ENCODE results near the gene LRIG1. TPM values are rescaled to one million over a fixed set of nuclear protein-coding genes. Genes with fewer than 3 reads are reported as not detected.

Gene LRIG1
- total and polyA plus RNA-seq, 2 of the 8 experiments (the other 6 are each of a cell fraction or from before 2014, with no cell fraction given), result 78.1 to 88.7 TPM

GRCh38 chr3:66500576-66501482 lies at the start of gene LRIG1 (continued):
- no peak for TF ChIP-seq HDAC6 (IDR thresholded peaks at IDR 0.05; ENCODE audit: low read depth, low read length)
- TF ChIP-seq POLR2AphosphoS5 (IDR thresholded peaks at IDR 0.05; ENCODE audit: low read depth, low read length), result peak; percentile 54; the same call in 1 of the 2 replicates
- TF ChIP-seq SIRT6 (IDR thresholded peaks at IDR 0.05; ENCODE audit: low read length), result no peak
- no peak for TF ChIP-seq CHD1 (IDR thresholded peaks at IDR 0.05; ENCODE audit: low read depth, low read length)
- TF ChIP-seq KDM5A (IDR thresholded peaks at IDR 0.05; ENCODE audit: low read length), result no peak
- no peak for TF ChIP-seq RXRA (IDR thresholded peaks at IDR 0.05; ENCODE audit: insufficient read depth, low read depth, low read length)
- peak; percentile 61; the same call in 1 of the 2 replicates for TF ChIP-seq TBP (IDR thresholded peaks at IDR 0.05; ENCODE audit: low read depth, low read length)
- no peak for TF ChIP-seq CTBP2 (IDR thresholded peaks at IDR 0.05; ENCODE audit: borderline replicate concordance, insufficient read depth, insufficient read length, low read length)
- TF ChIP-seq TAF7 (optimal IDR thresholded peaks at IDR 0.05; ENCODE audit: borderline replicate concordance, low read depth, low read length), result peak; percentile 88
- no peak for TF ChIP-seq SUZ12 (IDR thresholded peaks at IDR 0.05; ENCODE audit: low read length)
- no peak for TF ChIP-seq BCL11A (IDR thresholded peaks at IDR 0.05; ENCODE audit: low read depth in 2 of 2, low read length in 2 of 2)
- TF ChIP-seq TAF1 (IDR thresholded peaks at IDR 0.05; ENCODE audit: low read depth, low read length), result peak; percentile 81
- TF ChIP-seq SRF (IDR thresholded peaks at IDR 0.05; ENCODE audit: low read depth, low read length), result no peak
- TF ChIP-seq GTF2F1 (IDR thresholded peaks at IDR 0.05; ENCODE audit: borderline replicate concordance, low read depth, low read length), result no peak
- no peak; the same call in 1 of the 2 replicates for TF ChIP-seq RBBP5 (IDR thresholded peaks at IDR 0.05; ENCODE audit: borderline replicate concordance, low read depth, low read length)
- no peak for TF ChIP-seq YY1 (IDR thresholded peaks at IDR 0.05; ENCODE audit: low read depth, low read length)
- TF ChIP-seq NRF1 (IDR thresholded peaks at IDR 0.05; ENCODE audit: low read depth, low read length), result no peak
- peak; percentile 62; the same call in 1 of the 2 replicates for TF ChIP-seq EGR1 (IDR thresholded peaks at IDR 0.05; ENCODE audit: borderline replicate concordance, low read depth, low read length)
- no peak for TF ChIP-seq CBX5 (IDR thresholded peaks at IDR 0.05; ENCODE audit: low read depth, low read length)
- peak; percentile 53 for TF ChIP-seq CHD2 (IDR thresholded peaks at IDR 0.05; ENCODE audit: low read length)
- no peak for TF ChIP-seq SP4 (IDR thresholded peaks at IDR 0.05; ENCODE audit: low read length)
- no peak for TF ChIP-seq TEAD4 (IDR thresholded peaks at IDR 0.05; ENCODE audit: low read depth, low read length)
- no peak for TF ChIP-seq ASH2L (IDR thresholded peaks at IDR 0.05; ENCODE audit: low read length)
- peak; percentile 40; the same call in 1 of the 2 replicates for TF ChIP-seq BACH1 (IDR thresholded peaks at IDR 0.05; ENCODE audit: low read length)
- no peak for TF ChIP-seq JUN (IDR thresholded peaks at IDR 0.05; ENCODE audit: low read depth, low read length)
- TF ChIP-seq SIX5 (IDR thresholded peaks at IDR 0.05; ENCODE audit: low read depth, low read length), result no peak
